Measurements from ENCODE around the gene RPL13.

DNA sequence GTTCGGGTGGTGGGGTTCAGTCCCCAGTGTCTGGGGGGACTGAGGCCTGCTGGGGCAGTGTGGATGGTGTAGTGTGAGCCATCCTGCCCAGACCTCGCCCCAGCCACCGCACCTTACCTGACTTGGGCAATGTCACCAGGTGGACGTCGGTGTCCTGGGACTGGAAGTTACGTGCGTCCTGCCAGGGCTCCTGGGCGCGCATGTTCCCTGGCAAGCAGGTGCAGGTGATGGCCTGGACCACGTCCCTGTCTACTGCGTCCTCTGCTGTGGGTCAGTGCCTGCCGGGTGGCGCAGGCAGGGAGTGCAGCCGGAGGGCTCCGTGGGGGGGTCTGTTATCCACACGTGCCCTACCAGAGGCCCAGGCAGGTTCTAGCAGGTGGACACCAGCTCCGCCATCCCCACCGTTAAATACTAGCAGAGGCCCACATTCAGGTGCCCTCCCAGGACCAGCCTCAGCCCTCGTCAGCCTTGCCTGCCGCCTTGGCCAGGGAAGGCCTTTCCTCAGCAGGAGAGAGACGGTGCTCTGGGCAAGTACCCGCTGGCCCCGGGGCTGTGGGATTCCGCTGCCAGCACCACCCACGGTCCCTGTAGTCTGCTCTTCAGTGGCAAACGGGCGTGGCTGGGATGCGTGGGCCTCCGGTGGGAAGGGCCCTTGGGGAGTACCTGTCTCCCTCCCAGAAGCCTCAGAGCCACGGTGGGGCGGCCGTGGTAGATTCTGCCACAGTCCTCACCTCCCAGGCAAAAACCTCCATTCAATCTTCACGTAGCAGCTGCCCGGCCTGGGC lies 44.9 kb downstream of the RPL13 start:
- TF ChIP-seq, protein P1, sequence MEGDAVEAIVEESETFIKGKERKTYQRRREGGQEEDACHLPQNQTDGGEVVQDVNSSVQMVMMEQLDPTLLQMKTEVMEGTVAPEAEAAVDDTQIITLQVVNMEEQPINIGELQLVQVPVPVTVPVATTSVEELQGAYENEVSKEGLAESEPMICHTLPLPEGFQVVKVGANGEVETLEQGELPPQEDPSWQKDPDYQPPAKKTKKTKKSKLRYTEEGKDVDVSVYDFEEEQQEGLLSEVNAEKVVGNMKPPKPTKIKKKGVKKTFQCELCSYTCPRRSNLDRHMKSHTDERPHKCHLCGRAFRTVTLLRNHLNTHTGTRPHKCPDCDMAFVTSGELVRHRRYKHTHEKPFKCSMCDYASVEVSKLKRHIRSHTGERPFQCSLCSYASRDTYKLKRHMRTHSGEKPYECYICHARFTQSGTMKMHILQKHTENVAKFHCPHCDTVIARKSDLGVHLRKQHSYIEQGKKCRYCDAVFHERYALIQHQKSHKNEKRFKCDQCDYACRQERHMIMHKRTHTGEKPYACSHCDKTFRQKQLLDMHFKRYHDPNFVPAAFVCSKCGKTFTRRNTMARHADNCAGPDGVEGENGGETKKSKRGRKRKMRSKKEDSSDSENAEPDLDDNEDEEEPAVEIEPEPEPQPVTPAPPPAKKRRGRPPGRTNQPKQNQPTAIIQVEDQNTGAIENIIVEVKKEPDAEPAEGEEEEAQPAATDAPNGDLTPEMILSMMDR (IDR thresholded peaks at IDR 0.05; ENCODE audit: control extremely low read depth in 1 of 3, insufficient read depth in 1 of 3, low read depth in 1 of 3, low read length in 3 of 3) = no peak
- no peak for TF ChIP-seq POLR2A (IDR thresholded peaks at IDR 0.05; ENCODE audit: control extremely low read depth in 1 of 2, low read depth in 2 of 2, low read length in 2 of 2)
- no peak for TF ChIP-seq SIN3A (conservative IDR thresholded peaks at IDR 0.05 in 1 of 2, IDR thresholded peaks at IDR 0.05 in 1 of 2; ENCODE audit: low read depth in 1 of 2, low read length in 2 of 2)
- no peak for TF ChIP-seq CEBPB (IDR thresholded peaks at IDR 0.05; ENCODE audit: low read depth, low read length)
- no peak for TF ChIP-seq GABPA (IDR thresholded peaks at IDR 0.05; ENCODE audit: borderline replicate concordance, insufficient read depth, low read length)
- TF ChIP-seq JUN (IDR thresholded peaks at IDR 0.05; ENCODE audit: low read depth, low read length) = no peak
- no peak for TF ChIP-seq EZH2 (IDR thresholded peaks at IDR 0.05; ENCODE audit: low read depth, low read length, severe bottlenecking)

Measured in H1 (cell line).